GM12878 (cell line): ENCODE results near the gene ORM2.

Source experiments
- CBFB ChIP-seq: IDR thresholded peaks from 2 replicates; pipeline ENCODE4 v1.6.1; 2016; ENCODE audit warnings: antibody characterized with exemption, low read depth
- CBX5 ChIP-seq: sonication (generic); IDR thresholded peaks from 2 replicates; pipeline ENCODE4 v1.6.1; 2016; ENCODE audit warnings: low read depth, moderate library complexity, mild to moderate bottlenecking, inconsistent platforms
- CTCF ChIP-seq, 3 experiments: IDR thresholded peaks in 2 of 3; conservative IDR thresholded peaks in 1 of 3; 2 replicates each; pipeline ENCODE4 v1.5.1; 2011; ENCODE audit warnings: low read depth in 3 of 3, low read length in 3 of 3, mild to moderate bottlenecking in 3 of 3, control low read depth in 2 of 3, moderate library complexity in 2 of 3, inconsistent platforms in 1 of 3, mixed read lengths in 1 of 3; ENCODE audit not compliant: control insufficient read depth in 2 of 3, insufficient read depth in 1 of 3; ENCODE audit errors: extremely low read depth in 1 of 3
- CUX1 ChIP-seq: IDR thresholded peaks from 2 replicates; pipeline ENCODE4 v1.6.1; 2012; ENCODE audit warnings: improper control_type of control experiment, low read depth, low read length; ENCODE audit not compliant: insufficient replicate concordance
- ETV6 ChIP-seq, 2 experiments: fragments of 450-650 bp in 1 of 2; IDR thresholded peaks in 1 of 2; conservative IDR thresholded peaks in 1 of 2; 2 replicates each; pipeline ENCODE4 v1.6.1; 2014; ENCODE audit warnings: antibody characterized with exemption in 1 of 2, borderline replicate concordance in 1 of 2, low read depth in 1 of 2, mild to moderate bottlenecking in 1 of 2, moderate library complexity in 1 of 2
- MAX ChIP-seq: IDR thresholded peaks from 2 replicates; pipeline ENCODE4 v1.6.1; 2012; ENCODE audit warnings: low read depth, low read length, improper control_type of control experiment
- NBN ChIP-seq: fragments of 450-650 bp; IDR thresholded peaks from 2 replicates; pipeline ENCODE4 v1.6.1; 2016
- NR2C1 ChIP-seq: fragments of 450-650 bp; IDR thresholded peaks from 2 replicates; pipeline ENCODE4 v1.6.1; 2017; ENCODE audit warnings: antibody characterized with exemption, mild to moderate bottlenecking, moderate library complexity
- PML ChIP-seq: IDR thresholded peaks from 2 replicates; pipeline ENCODE4 v1.6.1; 2012; ENCODE audit warnings: low read length, inconsistent platforms
- POLR2AphosphoS5 ChIP-seq: IDR thresholded peaks from 2 replicates; pipeline ENCODE4 v1.6.1; 2011; ENCODE audit warnings: mild to moderate bottlenecking, low read length, inconsistent platforms
- SIN3A ChIP-seq: IDR thresholded peaks from 2 replicates; pipeline ENCODE4 v1.6.1; 2012; ENCODE audit warnings: low read depth, low read length, improper control_type of control experiment
- YY1 ChIP-seq: IDR thresholded peaks from 2 replicates; pipeline ENCODE4 v1.6.1; 2011; ENCODE audit warnings: low read depth, mild to moderate bottlenecking, low read length

- TF ChIP-seq CTCF (IDR thresholded peaks at IDR 0.05 in 2 of 3, conservative IDR thresholded peaks at IDR 0.05 in 1 of 3; ENCODE audit: control insufficient read depth in 2 of 3, extremely low read depth in 1 of 3, insufficient read depth in 1 of 3, low read depth in 3 of 3, low read length in 3 of 3) (no peak), MAX (no peak), ETV6 (conservative IDR thresholded peaks at IDR 0.05 in 1 of 2, IDR thresholded peaks at IDR 0.05 in 1 of 2; ENCODE audit: borderline replicate concordance in 1 of 2, low read depth in 1 of 2) (no peak), CBFB (no peak), POLR2AphosphoS5 (no peak), CUX1 (no peak), CBX5 (no peak), NBN (no peak), SIN3A (no peak), NR2C1 (no peak), YY1 (no peak), PML (no peak)
Measured at GRCh38 chr9:114285166-114285867, 44.4 kb upstream of the ORM2 start.
